Putamen (tissue), 1 donor: ENCODE data around the gene PAPPA.

Experiments
- DNase-seq: peaks from one replicate; pipeline ENCODE4 v3.0.0-alpha.2; 2016; ENCODE audit warnings: low spot score

PAPPA gene

GRCh38 chr9:116151966-116152381 is 1.6 kb upstream of the PAPPA start:
- DNase-seq = no peak

- no peak for DNase-seq
Observed at GRCh38 chr9:116152390-116152789, 1.2 kb upstream of the PAPPA start.

- DNase-seq = no peak
Observed at GRCh38 chr9:116152941-116153764, 438 bp upstream of the PAPPA start.

GRCh38 chr9:116154334-116154975 is 864 bp downstream of the PAPPA start:
- no peak for DNase-seq

- no peak for DNase-seq
Observed at GRCh38 chr9:116154976-116155697, 1.5 kb downstream of the PAPPA start.

GRCh38 chr9:116155698-116156039 is 2.1 kb downstream of the PAPPA start:
- no peak for DNase-seq

GRCh38 chr9:116156621-116157314 is 3.2 kb downstream of the PAPPA start:
- DNase-seq = no peak

- no peak for DNase-seq
Observed at GRCh38 chr9:116157436-116158138, 4.0 kb downstream of the PAPPA start.

GRCh38 chr9:116160676-116161571 is 7.3 kb downstream of the PAPPA start:
- DNase-seq = no peak

GRCh38 chr9:116162241-116162781 is 8.7 kb downstream of the PAPPA start:
- no peak for DNase-seq

GRCh38 chr9:116163293-116164055 is 9.9 kb downstream of the PAPPA start:
- DNase-seq = no peak

GRCh38 chr9:116165912-116166311 is 12.3 kb downstream of the PAPPA start:
- no peak for DNase-seq

- DNase-seq = no peak
Observed at GRCh38 chr9:116166713-116167112, 13.1 kb downstream of the PAPPA start.

- DNase-seq = no peak
Observed at GRCh38 chr9:116168231-116168630, 14.6 kb downstream of the PAPPA start.

GRCh38 chr9:116172216-116172615 is 18.6 kb downstream of the PAPPA start:
- DNase-seq = no peak

- DNase-seq = peak; percentile 19
Observed at GRCh38 chr9:116174347-116174746, 20.8 kb downstream of the PAPPA start.

- no peak for DNase-seq
Observed at GRCh38 chr9:116175614-116176013, 22.0 kb downstream of the PAPPA start.

- no peak for DNase-seq
Observed at GRCh38 chr9:116178481-116179211, 25.1 kb downstream of the PAPPA start.

GRCh38 chr9:116179568-116179967 is 26.0 kb downstream of the PAPPA start:
- DNase-seq = no peak
